K562 (cell line): ENCODE data around the gene IFITM2. TPM values are rescaled to one million over a fixed set of nuclear protein-coding genes. Genes with fewer than 3 reads are reported as not detected.

Experiments
- HNRNPUL1 ChIP-seq: fragments of 200-400 bp; formaldehyde crosslinking; IDR thresholded peaks from 2 replicates; pipeline ENCODE4 v1.6.1; 2017; ENCODE audit warnings: low read length
- KDM5B ChIP-seq: fragments of 200-600 bp; sonication (generic); IDR thresholded peaks from 2 replicates; pipeline ENCODE4 v1.6.1; 2012; ENCODE audit warnings: low read depth, mild to moderate bottlenecking, moderate library complexity, low read length, control low read depth, inconsistent platforms; ENCODE audit not compliant: insufficient replicate concordance
- NFXL1 ChIP-seq: fragments of 450-650 bp; formaldehyde crosslinking; IDR thresholded peaks from 2 replicates; pipeline ENCODE4 v1.4.0; 2021; ENCODE audit warnings: mild to moderate bottlenecking
- NR2C1 ChIP-seq, 2 experiments: fragments of 450-650 bp; IDR thresholded peaks; 2 replicates each; pipeline ENCODE4 v1.6.1; 2017; ENCODE audit warnings: mild to moderate bottlenecking in 2 of 2, antibody characterized with exemption in 1 of 2, inconsistent platforms in 1 of 2, missing compliant biosample characterization in 1 of 2, missing genetic modification characterization in 1 of 2
- NRF1 ChIP-seq, 2 experiments: fragments of 450-650 bp; IDR thresholded peaks in 1 of 2; conservative IDR thresholded peaks in 1 of 2; 2 replicates each; pipeline ENCODE4 v1.6.1; 2014; ENCODE audit warnings: mild to moderate bottlenecking in 2 of 2
- RFX1 ChIP-seq: fragments of 450-650 bp; IDR thresholded peaks from 2 replicates; pipeline ENCODE4 v1.6.1; 2016; ENCODE audit warnings: mild to moderate bottlenecking, moderate library complexity
- SRF ChIP-seq, 2 experiments: fragments of 250-450, 450-650 bp in 1 of 2; sonication (Bioruptor Pico) in 1 of 2; sonication (generic) in 1 of 2; formaldehyde crosslinking; IDR thresholded peaks; 2 replicates each; pipeline versions ENCODE4 v1.5.0 to v1.5.1; 2020 to 2022; ENCODE audit warnings: mild to moderate bottlenecking in 1 of 2, missing genetic modification reagents in 1 of 2
- STAT5A ChIP-seq: IDR thresholded peaks from 2 replicates; pipeline ENCODE4 v1.6.1; 2012; ENCODE audit warnings: low read length, inconsistent platforms, borderline replicate concordance
- TAF7 ChIP-seq: fragments of 450-650 bp; IDR thresholded peaks from 2 replicates; pipeline ENCODE4 v1.6.1; 2016; ENCODE audit warnings: missing genetic modification characterization, missing compliant biosample characterization
- TCF7 ChIP-seq: sonication (generic); IDR thresholded peaks from 2 replicates; pipeline ENCODE4 v1.6.1; 2016; ENCODE audit warnings: antibody characterized with exemption, borderline replicate concordance
- YBX1 ChIP-seq: fragments of 450-650 bp; IDR thresholded peaks from 2 replicates; pipeline ENCODE4 v1.7.1; 2016; ENCODE audit warnings: mild to moderate bottlenecking
- ZNF197 ChIP-seq: fragments of 200-800 bp; sonication (Bioruptor generic); IDR thresholded peaks from 2 replicates; pipeline ENCODE4 v1.6.1; 2016; ENCODE audit warnings: low read depth, missing genetic modification characterization, missing compliant biosample characterization
- ZNF212 ChIP-seq: fragments of 450-650 bp; formaldehyde crosslinking; IDR thresholded peaks from 2 replicates; pipeline ENCODE4 v1.4.0; 2020; ENCODE audit warnings: mild to moderate bottlenecking
- ZNF263 ChIP-seq: sonication (generic); formaldehyde crosslinking; IDR thresholded peaks from 2 replicates; pipeline ENCODE4 v1.8.0; 2022; ENCODE audit warnings: mild to moderate bottlenecking, missing genetic modification reagents, borderline replicate concordance
- ZNF324 ChIP-seq: fragments of 250-450 bp; sonication (Bioruptor Pico); IDR thresholded peaks from 2 replicates; pipeline ENCODE4 v1.4.0; 2020; ENCODE audit warnings: mild to moderate bottlenecking
- ZNF354B ChIP-seq: fragments of 250-450 bp; sonication (Bioruptor Pico); IDR thresholded peaks from 2 replicates; pipeline ENCODE4 v1.4.0; 2020
- ZNF408 ChIP-seq: fragments of 250-450 bp; sonication (Bioruptor Pico); IDR thresholded peaks from 2 replicates; pipeline ENCODE4 v1.4.0; 2020; ENCODE audit warnings: low read depth, mild to moderate bottlenecking, moderate library complexity
- polyA plus RNA-seq, 8 experiments: library from polyadenylated mRNA; depleted of rRNA in 4 of 8; stranded (reverse) in 5 of 8; unstranded in 3 of 8; fragments of >200 nt; fragmentation: Nextera tagmentation in 2 of 8; fragmentation: Illumina TruSeq in 1 of 8; extraction: Ambion mirVana in 2 of 8; extraction: Trizol in 1 of 8; gene quantifications; 2 replicates each; pipeline versions ENCODE4 v1.2.1 to v1.2.3, GENCODE V29; 2011 to 2014; ENCODE audit warnings: inconsistent platforms in 1 of 8, missing spikeins in 1 of 8
- total RNA-seq, 7 experiments: library from RNA; depleted of rRNA in 6 of 7; stranded (reverse); fragments of >200 nt in 6 of 7; fragmentation: Illumina TruSeq in 2 of 7; extraction: Trizol in 2 of 7; gene quantifications; 2 replicates each; pipeline versions ENCODE4 v1.2.1 to v1.2.3, GENCODE V29; 2011 to 2021; ENCODE audit warnings: low replicate concordance in 1 of 7
- TF ChIP-seq, protein P1 (sequence below): fragments of 250-450 bp; sonication (Bioruptor Pico); IDR thresholded peaks from 2 replicates; pipeline ENCODE4 v1.9.0; 2021; ENCODE audit warnings: mild to moderate bottlenecking
- TF ChIP-seq, protein P2 (sequence below): fragments of 450-650 bp; IDR thresholded peaks from 2 replicates; pipeline ENCODE4 v1.7.0; 2016; ENCODE audit warnings: borderline replicate concordance
- TF ChIP-seq, protein P3 (sequence below): fragments of 450-650 bp; IDR thresholded peaks from one replicate; pipeline ENCODE4 v1.6.1; 2018; ENCODE audit warnings: mild to moderate bottlenecking, moderate library complexity; ENCODE audit not compliant: partially characterized antibody
- TF ChIP-seq, protein P4 (sequence below): fragments of 250-450 bp; sonication (Bioruptor Pico); IDR thresholded peaks from 2 replicates; pipeline ENCODE4 v1.5.0; 2020; ENCODE audit warnings: mild to moderate bottlenecking, borderline replicate concordance
- TF ChIP-seq, protein P5 (sequence below): IDR thresholded peaks from 2 replicates; pipeline ENCODE4 v1.6.1; 2012; ENCODE audit warnings: low read depth, low read length, improper control_type of control experiment, borderline replicate concordance

IFITM2 gene
- total and polyA plus RNA-seq, 9 of the 15 experiments (the other 6 are each of a cell fraction or from before 2014, with no cell fraction given) = 52.8 to 4,872 (median 356) TPM

DNA sequence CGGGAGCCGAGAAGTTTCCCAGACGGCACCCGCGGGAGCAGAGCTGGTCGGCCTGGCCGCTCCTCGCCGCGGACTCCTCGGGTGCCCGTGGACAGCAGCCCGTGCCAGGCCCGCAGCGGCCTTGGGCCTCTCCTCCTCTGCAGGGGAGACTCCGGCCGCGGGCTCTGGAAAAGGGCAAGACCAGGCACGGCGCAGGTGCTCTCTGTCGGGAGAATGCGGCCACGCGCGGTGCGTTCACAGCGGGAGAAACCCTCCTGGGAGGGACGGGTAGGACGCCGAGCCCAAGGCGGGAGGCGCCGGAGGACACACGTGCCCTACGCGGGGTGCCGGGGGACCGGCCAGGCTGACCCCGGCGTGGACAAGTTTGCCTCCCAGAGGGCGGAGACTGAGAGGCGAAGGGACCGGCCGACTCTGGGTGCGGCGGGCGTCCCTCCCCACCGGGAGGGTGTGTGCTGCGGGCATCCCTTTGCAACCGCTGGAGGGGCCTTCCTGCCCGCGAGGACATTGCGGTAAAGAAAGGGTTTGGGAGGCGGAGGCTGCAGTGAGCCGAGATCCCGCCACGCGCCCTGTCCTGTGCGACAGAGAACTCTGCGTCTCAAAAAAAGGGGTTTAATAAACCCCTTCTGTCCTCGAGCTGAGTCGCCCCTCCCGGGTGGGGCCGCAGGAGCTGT, 8.6 kb downstream of the IFITM2 start (continued):
- TF ChIP-seq, protein P1, sequence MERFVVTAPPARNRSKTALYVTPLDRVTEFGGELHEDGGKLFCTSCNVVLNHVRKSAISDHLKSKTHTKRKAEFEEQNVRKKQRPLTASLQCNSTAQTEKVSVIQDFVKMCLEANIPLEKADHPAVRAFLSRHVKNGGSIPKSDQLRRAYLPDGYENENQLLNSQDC (CRISPR knock-in tag) = no peak
- TF ChIP-seq HNRNPUL1 = no peak
- no peak for TF ChIP-seq ZNF212 (CRISPR knock-in tag)
- TF ChIP-seq NFXL1 = no peak
- TF ChIP-seq NRF1 (conservative IDR thresholded peaks at IDR 0.05 in 1 of 2, IDR thresholded peaks at IDR 0.05 in 1 of 2) = no peak
- TF ChIP-seq ZNF197 (CRISPR knock-in tag) = no peak
- TF ChIP-seq, protein P2, sequence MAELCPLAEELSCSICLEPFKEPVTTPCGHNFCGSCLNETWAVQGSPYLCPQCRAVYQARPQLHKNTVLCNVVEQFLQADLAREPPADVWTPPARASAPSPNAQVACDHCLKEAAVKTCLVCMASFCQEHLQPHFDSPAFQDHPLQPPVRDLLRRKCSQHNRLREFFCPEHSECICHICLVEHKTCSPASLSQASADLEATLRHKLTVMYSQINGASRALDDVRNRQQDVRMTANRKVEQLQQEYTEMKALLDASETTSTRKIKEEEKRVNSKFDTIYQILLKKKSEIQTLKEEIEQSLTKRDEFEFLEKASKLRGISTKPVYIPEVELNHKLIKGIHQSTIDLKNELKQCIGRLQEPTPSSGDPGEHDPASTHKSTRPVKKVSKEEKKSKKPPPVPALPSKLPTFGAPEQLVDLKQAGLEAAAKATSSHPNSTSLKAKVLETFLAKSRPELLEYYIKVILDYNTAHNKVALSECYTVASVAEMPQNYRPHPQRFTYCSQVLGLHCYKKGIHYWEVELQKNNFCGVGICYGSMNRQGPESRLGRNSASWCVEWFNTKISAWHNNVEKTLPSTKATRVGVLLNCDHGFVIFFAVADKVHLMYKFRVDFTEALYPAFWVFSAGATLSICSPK = no peak
- TF ChIP-seq RFX1 = no peak
- TF ChIP-seq, protein P3, sequence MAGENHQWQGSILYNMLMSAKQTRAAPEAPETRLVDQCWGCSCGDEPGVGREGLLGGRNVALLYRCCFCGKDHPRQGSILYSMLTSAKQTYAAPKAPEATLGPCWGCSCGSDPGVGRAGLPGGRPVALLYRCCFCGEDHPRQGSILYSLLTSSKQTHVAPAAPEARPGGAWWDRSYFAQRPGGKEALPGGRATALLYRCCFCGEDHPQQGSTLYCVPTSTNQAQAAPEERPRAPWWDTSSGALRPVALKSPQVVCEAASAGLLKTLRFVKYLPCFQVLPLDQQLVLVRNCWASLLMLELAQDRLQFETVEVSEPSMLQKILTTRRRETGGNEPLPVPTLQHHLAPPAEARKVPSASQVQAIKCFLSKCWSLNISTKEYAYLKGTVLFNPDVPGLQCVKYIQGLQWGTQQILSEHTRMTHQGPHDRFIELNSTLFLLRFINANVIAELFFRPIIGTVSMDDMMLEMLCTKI = no peak
- no peak for TF ChIP-seq TAF7 (tag)
- no peak for TF ChIP-seq ZNF324 (CRISPR knock-in tag)
- TF ChIP-seq, protein P4, sequence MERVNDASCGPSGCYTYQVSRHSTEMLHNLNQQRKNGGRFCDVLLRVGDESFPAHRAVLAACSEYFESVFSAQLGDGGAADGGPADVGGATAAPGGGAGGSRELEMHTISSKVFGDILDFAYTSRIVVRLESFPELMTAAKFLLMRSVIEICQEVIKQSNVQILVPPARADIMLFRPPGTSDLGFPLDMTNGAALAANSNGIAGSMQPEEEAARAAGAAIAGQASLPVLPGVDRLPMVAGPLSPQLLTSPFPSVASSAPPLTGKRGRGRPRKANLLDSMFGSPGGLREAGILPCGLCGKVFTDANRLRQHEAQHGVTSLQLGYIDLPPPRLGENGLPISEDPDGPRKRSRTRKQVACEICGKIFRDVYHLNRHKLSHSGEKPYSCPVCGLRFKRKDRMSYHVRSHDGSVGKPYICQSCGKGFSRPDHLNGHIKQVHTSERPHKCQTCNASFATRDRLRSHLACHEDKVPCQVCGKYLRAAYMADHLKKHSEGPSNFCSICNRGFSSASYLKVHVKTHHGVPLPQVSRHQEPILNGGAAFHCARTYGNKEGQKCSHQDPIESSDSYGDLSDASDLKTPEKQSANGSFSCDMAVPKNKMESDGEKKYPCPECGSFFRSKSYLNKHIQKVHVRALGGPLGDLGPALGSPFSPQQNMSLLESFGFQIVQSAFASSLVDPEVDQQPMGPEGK = no peak
- no peak for TF ChIP-seq SRF (CRISPR knock-in tag; IDR thresholded peaks at IDR 0.05)
- TF ChIP-seq TCF7 = no peak
- peak; percentile 75 for TF ChIP-seq KDM5B
- peak; percentile 53; the same call in 1 of the 2 replicates for TF ChIP-seq ZNF263 (CRISPR knock-in tag)
- TF ChIP-seq STAT5A = no peak
- TF ChIP-seq ZNF408 (CRISPR knock-in tag) = no peak
- no peak for TF ChIP-seq ZNF354B (CRISPR knock-in tag)
- TF ChIP-seq NR2C1 (IDR thresholded peaks at IDR 0.05) = no peak
- 0 out of 2 replicates have a peak, but pooled peaks have one; percentile 31 for TF ChIP-seq NR2C1 (tag; IDR thresholded peaks at IDR 0.05)
- no peak for TF ChIP-seq YBX1
- TF ChIP-seq, protein P5, sequence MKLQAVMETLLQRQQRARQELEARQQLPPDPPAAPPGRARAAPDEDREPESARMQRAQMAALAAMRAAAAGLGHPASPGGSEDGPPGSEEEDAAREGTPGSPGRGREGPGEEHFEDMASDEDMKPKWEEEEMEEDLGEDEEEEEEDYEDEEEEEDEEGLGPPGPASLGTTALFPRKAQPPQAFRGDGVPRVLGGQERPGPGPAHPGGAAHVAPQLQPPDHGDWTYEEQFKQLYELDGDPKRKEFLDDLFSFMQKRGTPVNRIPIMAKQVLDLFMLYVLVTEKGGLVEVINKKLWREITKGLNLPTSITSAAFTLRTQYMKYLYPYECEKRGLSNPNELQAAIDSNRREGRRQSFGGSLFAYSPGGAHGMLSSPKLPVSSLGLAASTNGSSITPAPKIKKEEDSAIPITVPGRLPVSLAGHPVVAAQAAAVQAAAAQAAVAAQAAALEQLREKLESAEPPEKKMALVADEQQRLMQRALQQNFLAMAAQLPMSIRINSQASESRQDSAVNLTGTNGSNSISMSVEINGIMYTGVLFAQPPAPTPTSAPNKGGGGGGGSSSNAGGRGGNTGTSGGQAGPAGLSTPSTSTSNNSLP = no peak
